ENCODE results near the gene MRRF. TPM values are rescaled to one million over a fixed set of nuclear protein-coding genes. Genes with fewer than 3 reads are reported as not detected.

The MRRF gene
- total and polyA plus RNA-seq, 2 donors (not counting 3 experiments of a cell fraction or from before 2014, with no cell fraction given) = 27.2 to 36.4 TPM

- H3K4me3 ChIP-seq (replicated peaks in 1 of 3; ENCODE audit: insufficient read depth in 1 of 3, low read depth in 1 of 3, low read length in 3 of 3) = no peak overlapping the region
- TF ChIP-seq MYC (IDR thresholded peaks at IDR 0.05; ENCODE audit: low read depth, low read length) (no peak), POLR2A (IDR thresholded peaks at IDR 0.05; ENCODE audit: low read depth, low read length) (no peak), POLR2AphosphoS5 (IDR thresholded peaks at IDR 0.05; ENCODE audit: insufficient read depth, low read depth, low read length) (no peak), JUN (IDR thresholded peaks at IDR 0.05; ENCODE audit: borderline replicate concordance, insufficient read depth, insufficient read length, low read depth) (no peak), GATA2 (IDR thresholded peaks at IDR 0.05; ENCODE audit: insufficient read depth, insufficient read length, low read depth, low read length) (no peak)
- no peaks in the 10 kb centered on the region for H3K79me2 ChIP-seq (ENCODE audit: control insufficient read depth, insufficient read depth, low read length)
- H3K9ac ChIP-seq (replicated peaks; ENCODE audit: extremely low read depth, insufficient read depth, low read length) = no peak overlapping the region
- H3K36me3 ChIP-seq (ENCODE audit: control insufficient read depth in 2 of 2, extremely low read depth in 1 of 2, insufficient read depth in 2 of 2, low read length in 2 of 2) = no peaks in the 10 kb centered on the region
- H3K9me1 ChIP-seq (replicated peaks; ENCODE audit: control insufficient read depth, extremely low read depth, insufficient read depth, low read length) = no peaks in the 10 kb centered on the region
- CTCF ChIA-PET = interaction anchor here (1.2 kb wide), 1 partner anchor 74 kb away, joined by 6 read pairs; the partner anchor contains the start of genes MRRF and RBM18
- peaks cover 19% of the 10 kb centered on the region for H3K4me1 ChIP-seq (ENCODE audit: control insufficient read depth, extremely low read depth, insufficient read depth, low read length)
- FAIRE-seq (no peak), DNase-seq (ENCODE audit: low read depth, low spot score) (no peak)
- no peak overlapping the region for H2AFZ ChIP-seq (ENCODE audit: low read depth, low read length)
- H3K4me2 ChIP-seq (ENCODE audit: insufficient read depth, low read length) = no peak overlapping the region
- intact Hi-C loops (cut with micrococcal nuclease) = no loop called here
- H3K27ac ChIP-seq (ENCODE audit: insufficient read depth, low read depth, low read length) = no peak overlapping the region
- H3K27me3 ChIP-seq (ENCODE audit: control insufficient read depth in 2 of 2, insufficient read depth in 2 of 2, low read length in 2 of 2) = no peaks in the 10 kb centered on the region
- POLR2A ChIA-PET = no interaction called here
- dilution Hi-C loops (cut with MboI; ENCODE audit: extremely low pct_ligation_motif_present, low sequenced_read_pairs) = no loop called here
- no peaks in the 10 kb centered on the region for H4K20me1 ChIP-seq (replicated peaks; ENCODE audit: control insufficient read depth, extremely low read depth, insufficient read depth, low read length)
- BruUV-seq (replicated peaks) = no TSS peak
- no peaks in the 10 kb centered on the region for H3K9me3 ChIP-seq (replicated peaks; ENCODE audit: control insufficient read depth, insufficient read depth, low read length)
Measured at GRCh38 chr9:122337556-122337929, 72.9 kb downstream of the MRRF start.

GRCh38 chr9:122338536-122338935 is 73.9 kb downstream of the MRRF start:
- Histone ChIP-seq H3K4me1 (ENCODE audit: control insufficient read depth, extremely low read depth, insufficient read depth, low read length) (peaks cover 16% of the 10 kb centered on the region), H3K9me3 (replicated peaks; ENCODE audit: control insufficient read depth, insufficient read depth, low read length) (no peaks in the 10 kb centered on the region), H3K79me2 (ENCODE audit: control insufficient read depth, insufficient read depth, low read length) (no peaks in the 10 kb centered on the region), H3K9ac (replicated peaks; ENCODE audit: extremely low read depth, insufficient read depth, low read length) (no peak overlapping the region), H3K36me3 (ENCODE audit: control insufficient read depth in 2 of 2, extremely low read depth in 1 of 2, insufficient read depth in 2 of 2, low read length in 2 of 2) (no peaks in the 10 kb centered on the region), H3K4me3 (replicated peaks in 1 of 3; ENCODE audit: insufficient read depth in 1 of 3, low read depth in 1 of 3, low read length in 3 of 3) (no peak overlapping the region), H3K27me3 (ENCODE audit: control insufficient read depth in 2 of 2, insufficient read depth in 2 of 2, low read length in 2 of 2) (no peaks in the 10 kb centered on the region), H4K20me1 (replicated peaks; ENCODE audit: control insufficient read depth, extremely low read depth, insufficient read depth, low read length) (no peaks in the 10 kb centered on the region), H3K27ac (ENCODE audit: insufficient read depth, low read depth, low read length) (no peak overlapping the region), H3K4me2 (ENCODE audit: insufficient read depth, low read length) (no peak overlapping the region), H2AFZ (ENCODE audit: low read depth, low read length) (no peak overlapping the region), H3K9me1 (replicated peaks; ENCODE audit: control insufficient read depth, extremely low read depth, insufficient read depth, low read length) (no peaks in the 10 kb centered on the region)
- BruUV-seq (replicated peaks) = no TSS peak
- POLR2A ChIA-PET = no interaction called here
- intact Hi-C loops (cut with micrococcal nuclease) = no loop called here
- dilution Hi-C loops (cut with MboI; ENCODE audit: extremely low pct_ligation_motif_present, low sequenced_read_pairs) = no loop called here
- TF ChIP-seq EZH2 (IDR thresholded peaks at IDR 0.05; ENCODE audit: borderline replicate concordance, low read depth, low read length, severe bottlenecking) (no peak), POLR2AphosphoS5 (IDR thresholded peaks at IDR 0.05; ENCODE audit: insufficient read depth, low read depth, low read length) (no peak), GATA2 (IDR thresholded peaks at IDR 0.05; ENCODE audit: insufficient read depth, insufficient read length, low read depth, low read length) (no peak), CTCF (IDR thresholded peaks at IDR 0.05; ENCODE audit: extremely low read depth in 1 of 2, insufficient read depth in 1 of 2, low read depth in 1 of 2, low read length in 2 of 2) (no peak), MAX (IDR thresholded peaks at IDR 0.05; ENCODE audit: insufficient read depth, insufficient read length) (no peak), JUN (IDR thresholded peaks at IDR 0.05; ENCODE audit: borderline replicate concordance, insufficient read depth, insufficient read length, low read depth) (no peak), POLR2A (IDR thresholded peaks at IDR 0.05; ENCODE audit: low read depth, low read length) (no peak), FOS (IDR thresholded peaks at IDR 0.05; ENCODE audit: borderline replicate concordance, insufficient read depth, low read length) (no peak), MYC (IDR thresholded peaks at IDR 0.05; ENCODE audit: low read depth, low read length) (no peak)
- DNase-seq (ENCODE audit: low read depth, low spot score) (no peak), FAIRE-seq (no peak)
- CTCF ChIA-PET = interaction anchor here (3.5 kb wide), 1 partner anchor 12 kb away, joined by 17 read pairs; no protein-coding TSS in a partner anchor

Measured in endothelial cell of umbilical vein (primary cell).